Smooth muscle cell of bladder (primary cell): Measurements from ENCODE around the gene TOX3. TPM values are rescaled to one million over a fixed set of nuclear protein-coding genes. Genes with fewer than 3 reads are reported as not detected.

Experiments used
- total RNA-seq: library from RNA; depleted of rRNA; stranded (reverse); fragments of >200 nt; gene quantifications from 2 replicates; pipeline ENCODE4 v1.2.3, GENCODE V29; 2014

Gene TOX3
- total RNA-seq, result not detected in 2 replicates

GRCh38 chr16:52547004-52547833, at the start of gene TOX3:
TOX3 (minus strand) TSS chr16:52547143; CDS start chr16:52546723, 420 bp downstream.

